GM12801 (cell line): ENCODE data around the gene NHLRC2.

Experiments
- TF ChIP-seq, protein P1 (sequence below): IDR thresholded peaks from one replicate; pipeline ENCODE4 v1.5.1; 2011; ENCODE audit warnings: control low read depth; ENCODE audit not compliant: insufficient read length; ENCODE audit errors: extremely low read depth

The NHLRC2 gene

DNA sequence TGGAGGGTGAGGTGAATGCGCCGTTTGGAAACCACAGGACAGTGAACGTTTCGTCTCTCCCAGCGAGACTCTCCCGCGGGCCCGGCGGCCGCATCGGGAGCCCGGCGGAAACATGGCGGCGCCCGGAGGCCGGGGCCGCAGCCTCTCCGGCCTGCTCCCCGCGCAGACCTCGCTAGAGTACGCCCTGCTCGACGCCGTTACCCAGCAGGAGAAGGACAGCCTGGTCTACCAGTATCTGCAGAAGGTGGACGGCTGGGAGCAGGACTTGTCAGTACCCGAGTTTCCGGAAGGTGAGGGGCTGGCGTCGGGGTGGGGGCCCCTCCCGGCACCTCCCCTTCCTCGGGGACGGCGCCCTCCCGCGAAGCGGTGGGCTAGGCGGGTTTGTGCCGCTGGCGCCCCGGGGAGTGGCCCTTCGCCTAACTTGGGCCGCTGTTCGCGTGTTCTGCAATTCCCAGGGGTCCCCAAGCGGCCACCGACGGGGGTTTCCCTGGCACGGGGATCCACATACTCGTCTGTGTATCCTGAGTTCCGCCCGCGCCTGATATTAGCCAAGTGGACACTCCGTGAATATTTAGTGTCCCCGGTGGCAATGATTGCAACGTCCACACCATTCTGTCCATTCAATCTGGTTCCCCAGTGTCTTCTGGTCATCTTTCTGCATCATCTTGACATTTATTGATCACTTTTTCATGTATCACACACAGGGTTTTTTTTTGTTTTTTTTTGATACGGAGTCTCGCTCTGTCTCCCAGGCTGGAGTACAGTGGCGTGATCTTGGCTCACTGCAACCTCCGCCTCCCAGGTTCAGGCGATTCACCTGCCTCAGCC is 514 bp downstream of the NHLRC2 start:
- TF ChIP-seq, protein P1, sequence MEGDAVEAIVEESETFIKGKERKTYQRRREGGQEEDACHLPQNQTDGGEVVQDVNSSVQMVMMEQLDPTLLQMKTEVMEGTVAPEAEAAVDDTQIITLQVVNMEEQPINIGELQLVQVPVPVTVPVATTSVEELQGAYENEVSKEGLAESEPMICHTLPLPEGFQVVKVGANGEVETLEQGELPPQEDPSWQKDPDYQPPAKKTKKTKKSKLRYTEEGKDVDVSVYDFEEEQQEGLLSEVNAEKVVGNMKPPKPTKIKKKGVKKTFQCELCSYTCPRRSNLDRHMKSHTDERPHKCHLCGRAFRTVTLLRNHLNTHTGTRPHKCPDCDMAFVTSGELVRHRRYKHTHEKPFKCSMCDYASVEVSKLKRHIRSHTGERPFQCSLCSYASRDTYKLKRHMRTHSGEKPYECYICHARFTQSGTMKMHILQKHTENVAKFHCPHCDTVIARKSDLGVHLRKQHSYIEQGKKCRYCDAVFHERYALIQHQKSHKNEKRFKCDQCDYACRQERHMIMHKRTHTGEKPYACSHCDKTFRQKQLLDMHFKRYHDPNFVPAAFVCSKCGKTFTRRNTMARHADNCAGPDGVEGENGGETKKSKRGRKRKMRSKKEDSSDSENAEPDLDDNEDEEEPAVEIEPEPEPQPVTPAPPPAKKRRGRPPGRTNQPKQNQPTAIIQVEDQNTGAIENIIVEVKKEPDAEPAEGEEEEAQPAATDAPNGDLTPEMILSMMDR = no peak

- TF ChIP-seq, protein P1 = no peak
Measured at GRCh38 chr10:113856563-113856962, 2.1 kb downstream of the NHLRC2 start.

DNA sequence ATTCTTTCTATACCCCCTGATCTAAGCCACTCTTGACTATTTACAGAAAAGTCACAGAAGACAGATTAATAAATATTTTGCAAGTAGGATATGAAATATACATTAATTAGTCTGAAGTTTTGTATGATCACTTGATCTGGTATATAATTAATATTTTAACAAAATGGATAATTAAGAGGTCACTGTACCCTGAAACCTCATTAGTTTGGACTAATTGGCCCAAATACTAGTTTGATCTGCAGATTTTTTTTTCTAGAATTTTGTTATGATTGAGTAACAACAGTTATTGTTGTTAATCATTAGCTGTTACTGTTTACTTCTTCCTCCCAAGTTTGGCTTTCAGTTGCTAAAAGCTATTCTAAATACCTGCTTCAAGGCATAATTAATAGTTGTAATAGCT is 2.7 kb downstream of the NHLRC2 start:
- TF ChIP-seq, protein P1 = no peak

- TF ChIP-seq, protein P1 = no peak
Measured at GRCh38 chr10:113858541-113858940, 4.1 kb downstream of the NHLRC2 start.

GRCh38 chr10:113859261-113859660 is 4.8 kb downstream of the NHLRC2 start:
- TF ChIP-seq, protein P1 = no peak

DNA sequence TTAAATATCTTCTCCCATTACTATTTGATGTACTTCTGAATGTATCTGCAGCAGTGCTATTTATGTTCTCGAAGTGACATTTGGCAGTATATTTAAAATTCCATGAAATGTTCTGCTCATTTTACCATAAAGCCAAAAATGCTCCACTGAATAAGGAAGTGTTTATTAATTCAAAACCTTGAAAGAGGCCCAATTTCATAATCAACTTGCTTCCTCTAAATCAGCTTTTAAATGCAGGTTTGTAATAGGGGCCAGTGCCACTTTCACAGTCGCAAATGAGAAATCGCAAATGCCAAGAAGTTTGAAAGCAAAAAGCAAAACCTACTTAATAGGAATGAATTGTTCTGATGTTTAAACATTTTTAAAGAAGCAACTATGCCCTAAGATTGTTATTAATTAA is 11.4 kb downstream of the NHLRC2 start:
- TF ChIP-seq, protein P1 = no peak

- TF ChIP-seq, protein P1 = no peak
Measured at GRCh38 chr10:113866551-113867394, 12.3 kb downstream of the NHLRC2 start.
